K562 (cell line): ENCODE data around the gene KIF9. TPM values are rescaled to one million over a fixed set of nuclear protein-coding genes. Genes with fewer than 3 reads are reported as not detected.

ENCODE experiments used
- CC2D1A ChIP-seq: fragments of 450-650 bp; IDR thresholded peaks from 2 replicates; pipeline ENCODE4 v1.6.1; 2017; ENCODE audit warnings: mild to moderate bottlenecking
- EP300 ChIP-seq: IDR thresholded peaks from 2 replicates; pipeline ENCODE4 v1.6.1; 2012; ENCODE audit warnings: low read length, improper control_type of control experiment
- MAFG ChIP-seq: fragments of 450-650 bp; conservative IDR thresholded peaks from 2 replicates; pipeline ENCODE4 v1.6.1; 2016; ENCODE audit warnings: missing genetic modification characterization, missing compliant biosample characterization
- MEF2A ChIP-seq: IDR thresholded peaks from 2 replicates; pipeline ENCODE4 v1.6.1; 2011; ENCODE audit warnings: low read depth, mild to moderate bottlenecking, low read length, moderate library complexity; ENCODE audit not compliant: control insufficient read depth
- PHB ChIP-seq: fragments of 250-450 bp; sonication (Bioruptor Pico); IDR thresholded peaks from 2 replicates; pipeline ENCODE4 v1.5.0; 2021
- PRDM10 ChIP-seq: fragments of 450-650 bp; IDR thresholded peaks from 2 replicates; pipeline ENCODE4 v1.6.1; 2018; ENCODE audit not compliant: partially characterized antibody
- SMARCC2 ChIP-seq: fragments of 450-650 bp; IDR thresholded peaks from 2 replicates; pipeline ENCODE4 v1.6.1; 2017; ENCODE audit warnings: antibody characterized with exemption, moderate library complexity, mild to moderate bottlenecking, low read depth
- SREBF2 ChIP-seq: sonication (generic); formaldehyde crosslinking; IDR thresholded peaks from 2 replicates; pipeline ENCODE4 v1.4.0; 2020; ENCODE audit warnings: mild to moderate bottlenecking, missing genetic modification reagents
- STAT5A ChIP-seq: IDR thresholded peaks from 2 replicates; pipeline ENCODE4 v1.6.1; 2012; ENCODE audit warnings: low read length, inconsistent platforms, borderline replicate concordance
- TAL1 ChIP-seq: fragments of 450-650 bp; IDR thresholded peaks from 2 replicates; pipeline ENCODE4 v1.6.1; 2016; ENCODE audit warnings: mild to moderate bottlenecking
- UBTF ChIP-seq, 2 experiments: IDR thresholded peaks; 2 replicates each; pipeline ENCODE4 v1.6.1; 2012; ENCODE audit warnings: improper control_type of control experiment in 2 of 2, low read depth in 2 of 2, low read length in 2 of 2, borderline replicate concordance in 1 of 2
- ZNF175 ChIP-seq: fragments of 200-800 bp; sonication (Bioruptor generic); IDR thresholded peaks from 2 replicates; pipeline ENCODE4 v1.6.1; 2016; ENCODE audit warnings: low read depth, mild to moderate bottlenecking, missing genetic modification characterization, missing compliant biosample characterization
- ZNF253 ChIP-seq: fragments of 250-450 bp; sonication (Bioruptor Pico); conservative IDR thresholded peaks from 2 replicates; pipeline ENCODE4 v1.6.1; 2021; ENCODE audit warnings: mild to moderate bottlenecking
- polyA plus RNA-seq, 8 experiments: library from polyadenylated mRNA; depleted of rRNA in 4 of 8; stranded (reverse) in 5 of 8; unstranded in 3 of 8; fragments of >200 nt; fragmentation: Nextera tagmentation in 2 of 8; fragmentation: Illumina TruSeq in 1 of 8; extraction: Ambion mirVana in 2 of 8; extraction: Trizol in 1 of 8; gene quantifications; 2 replicates each; pipeline versions ENCODE4 v1.2.1 to v1.2.3, GENCODE V29; 2011 to 2014; ENCODE audit warnings: inconsistent platforms in 1 of 8, missing spikeins in 1 of 8
- total RNA-seq, 7 experiments: library from RNA; depleted of rRNA in 6 of 7; stranded (reverse); fragments of >200 nt in 6 of 7; fragmentation: Illumina TruSeq in 2 of 7; extraction: Trizol in 2 of 7; gene quantifications; 2 replicates each; pipeline versions ENCODE4 v1.2.1 to v1.2.3, GENCODE V29; 2011 to 2021; ENCODE audit warnings: low replicate concordance in 1 of 7
- TF ChIP-seq, protein P1 (sequence below): sonication (generic); IDR thresholded peaks from 2 replicates; pipeline ENCODE4 v1.6.1; 2016
- TF ChIP-seq, protein P2 (sequence below): fragments of 200-800 bp; sonication (Bioruptor generic); IDR thresholded peaks from 2 replicates; pipeline ENCODE4 v1.6.1; 2016; ENCODE audit warnings: missing genetic modification characterization, missing compliant biosample characterization

KIF9 gene
- total and polyA plus RNA-seq, 9 of the 15 experiments (the other 6 are each of a cell fraction or from before 2014, with no cell fraction given), result 16.9 to 56.9 (median 25.0) TPM

DNA sequence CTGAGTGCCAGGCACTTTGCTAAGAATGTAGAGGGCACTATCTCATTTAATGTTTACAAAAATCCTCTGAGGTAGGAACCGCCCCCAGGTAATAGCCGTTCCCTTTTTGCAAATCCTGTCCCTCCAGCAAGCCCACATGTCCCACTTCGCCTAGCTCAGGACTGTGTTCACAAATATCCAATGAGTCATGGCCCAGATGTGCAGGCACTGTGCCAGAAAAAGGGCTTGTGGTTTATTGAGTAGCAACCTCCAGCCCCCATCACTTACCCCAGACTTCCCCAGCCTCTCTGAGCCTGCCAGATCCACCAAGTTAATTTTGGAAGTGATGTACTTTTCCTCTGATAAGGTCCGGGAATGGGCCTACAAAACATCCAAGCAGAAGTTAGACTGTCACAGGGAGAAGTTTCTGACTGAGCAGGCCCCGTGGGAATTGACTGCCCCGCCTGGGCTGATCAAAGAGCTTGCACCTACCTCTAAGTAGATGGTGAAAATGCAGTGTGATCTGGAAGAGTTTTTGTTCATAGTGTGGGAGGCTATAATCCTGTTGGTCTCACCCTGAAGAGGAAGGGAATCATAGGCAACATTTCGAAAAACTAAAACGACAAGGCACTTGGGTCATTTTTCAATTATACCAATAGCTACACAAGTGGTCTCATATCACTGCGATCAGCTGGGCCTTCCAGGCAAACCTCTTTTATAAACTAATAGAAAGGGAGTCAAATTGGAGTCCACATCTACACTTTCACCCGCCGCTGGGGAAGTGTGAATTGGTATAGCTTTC, 15.7 kb downstream of the KIF9 start (continued):
- TF ChIP-seq PRDM10 (peak; percentile 15), TAL1 (peak; percentile 63), STAT5A (peak; percentile 52; the same call in 1 of the 2 replicates), ZNF175 (CRISPR knock-in tag) (0 out of 2 replicates have a peak, but pooled peaks have one; percentile 14), ZNF253 (CRISPR knock-in tag) (no peak), EP300 (peak; percentile 71), MEF2A (peak; percentile 94), SMARCC2 (peak; percentile 78), MAFG (tag) (0 out of 2 replicates have a peak, but pooled peaks have one; percentile 16), PHB (CRISPR knock-in tag) (no peak), UBTF (IDR thresholded peaks at IDR 0.05; ENCODE audit: borderline replicate concordance in 1 of 2, low read depth in 2 of 2, low read length in 2 of 2) (peak in 1 of 2 experiments; percentile 63; a peak in 1 of 4 replicates), CC2D1A (0 out of 2 replicates have a peak, but pooled peaks have one; percentile 29), SREBF2 (CRISPR knock-in tag) (no peak)
- TF ChIP-seq, protein P1, sequence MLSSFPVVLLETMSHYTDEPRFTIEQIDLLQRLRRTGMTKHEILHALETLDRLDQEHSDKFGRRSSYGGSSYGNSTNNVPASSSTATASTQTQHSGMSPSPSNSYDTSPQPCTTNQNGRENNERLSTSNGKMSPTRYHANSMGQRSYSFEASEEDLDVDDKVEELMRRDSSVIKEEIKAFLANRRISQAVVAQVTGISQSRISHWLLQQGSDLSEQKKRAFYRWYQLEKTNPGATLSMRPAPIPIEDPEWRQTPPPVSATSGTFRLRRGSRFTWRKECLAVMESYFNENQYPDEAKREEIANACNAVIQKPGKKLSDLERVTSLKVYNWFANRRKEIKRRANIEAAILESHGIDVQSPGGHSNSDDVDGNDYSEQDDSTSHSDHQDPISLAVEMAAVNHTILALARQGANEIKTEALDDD, result peak; percentile 48; the same call in 1 of the 2 replicates
- TF ChIP-seq, protein P2, sequence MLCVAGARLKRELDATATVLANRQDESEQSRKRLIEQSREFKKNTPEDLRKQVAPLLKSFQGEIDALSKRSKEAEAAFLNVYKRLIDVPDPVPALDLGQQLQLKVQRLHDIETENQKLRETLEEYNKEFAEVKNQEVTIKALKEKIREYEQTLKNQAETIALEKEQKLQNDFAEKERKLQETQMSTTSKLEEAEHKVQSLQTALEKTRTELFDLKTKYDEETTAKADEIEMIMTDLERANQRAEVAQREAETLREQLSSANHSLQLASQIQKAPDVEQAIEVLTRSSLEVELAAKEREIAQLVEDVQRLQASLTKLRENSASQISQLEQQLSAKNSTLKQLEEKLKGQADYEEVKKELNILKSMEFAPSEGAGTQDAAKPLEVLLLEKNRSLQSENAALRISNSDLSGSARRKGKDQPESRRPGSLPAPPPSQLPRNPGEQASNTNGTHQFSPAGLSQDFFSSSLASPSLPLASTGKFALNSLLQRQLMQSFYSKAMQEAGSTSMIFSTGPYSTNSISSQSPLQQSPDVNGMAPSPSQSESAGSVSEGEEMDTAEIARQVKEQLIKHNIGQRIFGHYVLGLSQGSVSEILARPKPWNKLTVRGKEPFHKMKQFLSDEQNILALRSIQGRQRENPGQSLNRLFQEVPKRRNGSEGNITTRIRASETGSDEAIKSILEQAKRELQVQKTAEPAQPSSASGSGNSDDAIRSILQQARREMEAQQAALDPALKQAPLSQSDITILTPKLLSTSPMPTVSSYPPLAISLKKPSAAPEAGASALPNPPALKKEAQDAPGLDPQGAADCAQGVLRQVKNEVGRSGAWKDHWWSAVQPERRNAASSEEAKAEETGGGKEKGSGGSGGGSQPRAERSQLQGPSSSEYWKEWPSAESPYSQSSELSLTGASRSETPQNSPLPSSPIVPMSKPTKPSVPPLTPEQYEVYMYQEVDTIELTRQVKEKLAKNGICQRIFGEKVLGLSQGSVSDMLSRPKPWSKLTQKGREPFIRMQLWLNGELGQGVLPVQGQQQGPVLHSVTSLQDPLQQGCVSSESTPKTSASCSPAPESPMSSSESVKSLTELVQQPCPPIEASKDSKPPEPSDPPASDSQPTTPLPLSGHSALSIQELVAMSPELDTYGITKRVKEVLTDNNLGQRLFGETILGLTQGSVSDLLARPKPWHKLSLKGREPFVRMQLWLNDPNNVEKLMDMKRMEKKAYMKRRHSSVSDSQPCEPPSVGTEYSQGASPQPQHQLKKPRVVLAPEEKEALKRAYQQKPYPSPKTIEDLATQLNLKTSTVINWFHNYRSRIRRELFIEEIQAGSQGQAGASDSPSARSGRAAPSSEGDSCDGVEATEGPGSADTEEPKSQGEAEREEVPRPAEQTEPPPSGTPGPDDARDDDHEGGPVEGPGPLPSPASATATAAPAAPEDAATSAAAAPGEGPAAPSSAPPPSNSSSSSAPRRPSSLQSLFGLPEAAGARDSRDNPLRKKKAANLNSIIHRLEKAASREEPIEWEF (CRISPR knock-in tag), result no peak
